Activated CD4-positive, alpha-beta T cell treated with anti-CD3 and anti-CD28 coated beads, Interleukin-2, Interleukin-6, amounts not matched to agents 100 ng/mL and 50 ng/mL, durations not matched to agents 16 hours and 8 hours (primary cell): ENCODE measurements around the gene WSCD2.
A peak's percentile ranks its signal among the peaks of the same experiment; 100 is the strongest.

Source experiments
- DNase-seq: peaks from one replicate; pipeline ENCODE4 v3.0.0-alpha.2; 2020

WSCD2 gene

GRCh38 chr12:108167974-108168373 lies 38.9 kb downstream of the WSCD2 start:
- DNase-seq, result no peak

GRCh38 chr12:108169708-108170107 lies 40.6 kb downstream of the WSCD2 start:
- DNase-seq, result no peak

DNA sequence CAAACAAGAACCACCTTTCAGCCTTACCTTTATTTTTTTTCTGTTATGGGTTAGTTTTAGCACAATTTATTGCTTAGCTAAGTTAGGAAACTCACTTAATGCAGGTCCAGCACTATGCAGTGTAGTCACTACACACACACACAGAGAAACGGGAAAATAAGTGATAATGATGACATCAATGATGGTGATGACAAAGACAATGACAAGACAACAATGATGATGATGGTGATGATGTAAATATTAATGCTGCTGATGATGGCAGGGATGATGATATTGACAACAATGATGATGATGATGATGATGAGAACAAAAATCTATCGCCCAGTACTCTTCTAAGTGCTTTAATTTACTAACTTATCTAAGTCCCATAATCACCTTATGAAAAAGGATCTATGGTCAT lies 41.1 kb downstream of the WSCD2 start:
- no peak for DNase-seq

DNA sequence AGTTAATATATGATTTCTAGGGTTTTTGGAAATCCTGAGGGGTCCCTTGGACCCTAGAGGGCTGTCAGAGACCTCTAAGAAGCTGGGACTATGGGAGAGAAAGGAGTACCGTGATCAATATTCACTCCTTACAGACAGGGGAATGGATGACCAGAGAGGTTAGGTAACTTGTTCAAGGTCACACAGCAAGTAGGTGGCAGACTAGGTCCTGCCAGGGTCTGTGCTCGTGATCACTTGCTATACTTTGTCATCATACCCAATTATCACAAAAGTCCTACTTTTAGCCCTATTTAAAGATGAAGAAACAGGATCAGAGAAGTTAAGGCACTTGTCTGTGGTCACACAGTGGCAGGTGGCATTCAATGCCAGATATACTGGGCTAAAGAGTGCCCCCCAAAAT lies 42.9 kb downstream of the WSCD2 start:
- DNase-seq, result no peak

DNA sequence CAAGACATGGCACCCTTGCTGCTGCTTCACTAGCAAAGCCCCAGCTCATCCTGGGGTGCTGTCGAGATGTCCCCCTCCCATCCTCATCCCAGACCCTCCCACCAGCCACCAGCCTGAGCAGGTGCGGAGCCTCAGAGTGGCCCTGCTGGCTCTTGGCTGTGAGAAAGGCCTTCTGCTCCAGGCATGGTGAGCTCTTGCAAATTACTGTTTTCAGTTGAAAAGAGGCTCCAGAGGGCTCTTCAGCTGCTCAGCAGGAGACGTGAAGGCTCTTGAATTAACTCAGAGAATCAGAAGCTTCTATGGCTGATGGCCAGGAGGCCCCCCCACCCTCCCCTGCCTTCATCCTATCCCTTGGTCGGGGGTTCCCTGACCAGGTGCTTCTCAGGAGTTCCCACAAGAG lies 44.1 kb downstream of the WSCD2 start:
- DNase-seq, result no peak

GRCh38 chr12:108173892-108174291 lies 44.8 kb downstream of the WSCD2 start:
- DNase-seq, result no peak

DNA sequence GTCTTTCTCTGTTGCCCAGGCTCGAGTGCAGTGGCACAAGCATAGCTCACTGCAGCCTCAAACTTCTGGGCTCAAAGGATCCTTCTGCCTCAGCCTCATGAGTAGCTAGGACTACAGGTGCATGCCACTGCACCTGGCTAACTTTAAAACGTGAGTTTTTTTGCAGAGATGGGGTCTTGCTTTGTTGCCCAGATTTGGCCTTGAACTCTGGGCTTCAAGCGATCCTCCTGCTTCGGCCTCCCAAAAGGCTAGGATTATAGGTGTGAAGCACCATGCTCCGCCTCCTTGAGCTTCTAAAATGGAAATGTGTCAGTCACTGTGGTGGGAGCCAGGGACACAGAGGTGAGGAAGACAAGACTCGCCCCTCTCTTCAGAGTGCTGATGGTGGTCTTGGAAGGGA lies 45.6 kb downstream of the WSCD2 start:
- no peak for DNase-seq

DNA sequence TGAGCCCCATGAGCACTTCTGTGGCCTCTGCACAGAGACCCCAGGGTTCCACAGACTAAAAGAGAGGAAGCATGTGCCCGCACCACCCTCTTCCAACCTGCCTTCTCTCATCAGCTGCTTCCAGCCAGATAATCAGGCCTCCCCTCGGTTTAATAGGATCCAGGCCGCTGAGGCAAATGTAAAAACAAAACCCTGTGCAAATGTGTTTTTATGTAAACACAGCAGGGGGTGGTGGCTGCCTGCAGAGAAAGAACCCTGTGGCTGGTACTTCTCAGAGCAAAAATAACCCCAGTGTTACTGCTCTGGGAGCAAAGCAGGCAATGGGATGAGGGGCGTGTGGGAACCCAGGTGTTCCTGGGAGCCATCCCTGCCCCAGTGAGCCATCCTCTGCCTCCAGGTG lies 46.2 kb downstream of the WSCD2 start:
- DNase-seq, result no peak

GRCh38 chr12:108176292-108176691 lies 47.2 kb downstream of the WSCD2 start:
- DNase-seq, result no peak

- DNase-seq, result no peak
Observed at GRCh38 chr12:108177131-108177530, 48.0 kb downstream of the WSCD2 start.

DNA sequence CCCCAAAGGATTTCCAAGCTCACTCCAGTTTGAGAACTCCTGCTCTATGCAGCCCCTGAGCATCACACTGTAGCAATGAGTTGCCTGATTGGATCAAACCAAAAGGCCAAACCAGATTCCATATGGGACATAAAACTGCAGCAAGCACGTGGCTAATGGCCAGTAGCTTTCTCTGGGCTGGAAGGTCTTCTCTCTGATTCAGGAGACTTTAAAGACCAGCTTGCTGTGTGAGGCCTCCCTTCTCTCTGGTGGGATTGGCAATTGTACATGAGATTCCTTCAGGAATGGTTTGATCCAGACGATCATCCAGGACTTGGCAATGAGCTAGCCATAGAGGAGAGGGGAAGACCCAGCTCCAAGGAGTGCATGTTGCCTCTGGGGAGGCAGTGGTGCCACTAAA lies 50.2 kb downstream of the WSCD2 start:
- no peak for DNase-seq

GRCh38 chr12:108180255-108181094 lies 51.4 kb downstream of the WSCD2 start:
- DNase-seq, result no peak

- DNase-seq, result no peak
Observed at GRCh38 chr12:108181095-108181454, 52.0 kb downstream of the WSCD2 start.

DNA sequence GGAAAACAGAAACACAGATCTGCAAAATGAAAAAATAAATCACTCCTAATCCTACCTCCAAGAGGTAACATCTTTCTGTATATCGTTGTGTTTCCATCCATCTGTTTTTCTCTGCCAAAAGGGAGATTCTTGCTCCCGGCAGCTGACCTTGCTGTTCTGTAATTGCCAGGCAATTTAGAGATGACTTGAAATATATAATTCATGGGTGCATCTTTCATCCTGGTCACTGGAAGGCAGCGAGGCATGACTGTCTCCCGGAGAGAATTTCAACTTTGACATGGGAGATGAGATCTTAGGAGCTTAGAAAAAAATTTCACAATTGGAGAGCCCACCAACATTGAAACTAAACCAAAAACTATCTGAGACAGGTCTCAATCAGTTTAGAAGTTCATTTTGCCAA lies 53.0 kb downstream of the WSCD2 start:
- DNase-seq, result no peak

DNA sequence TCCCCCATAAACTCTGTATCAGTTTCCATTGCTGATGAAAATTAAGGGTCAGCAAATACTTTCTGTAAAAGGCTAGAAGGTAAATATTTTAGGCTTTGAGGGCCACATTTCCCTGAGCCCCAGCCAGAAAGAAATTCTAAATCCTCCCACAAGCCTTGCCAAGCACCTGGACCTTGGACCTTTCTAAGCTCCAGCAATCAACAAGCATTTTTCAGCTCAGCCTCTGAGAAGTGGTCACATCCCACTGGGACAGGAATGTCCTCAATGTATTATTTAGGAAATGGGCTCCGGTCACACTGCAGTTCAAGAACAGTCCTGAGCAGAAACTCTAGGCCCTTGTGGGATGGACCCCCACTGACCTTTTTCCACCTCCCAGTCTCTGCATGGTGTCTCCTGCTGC lies 55.9 kb downstream of the WSCD2 start:
- DNase-seq, result no peak

GRCh38 chr12:108187831-108188230 lies 58.7 kb downstream of the WSCD2 start:
- DNase-seq, result no peak

- DNase-seq, result no peak
Observed at GRCh38 chr12:108190529-108190928, 61.4 kb downstream of the WSCD2 start.

- no peak for DNase-seq
Observed at GRCh38 chr12:108191086-108191485, 62.0 kb downstream of the WSCD2 start.

GRCh38 chr12:108191938-108192337 lies 62.9 kb downstream of the WSCD2 start:
- no peak for DNase-seq

- DNase-seq, result no peak
Observed at GRCh38 chr12:108193493-108193892, 64.4 kb downstream of the WSCD2 start.

DNA sequence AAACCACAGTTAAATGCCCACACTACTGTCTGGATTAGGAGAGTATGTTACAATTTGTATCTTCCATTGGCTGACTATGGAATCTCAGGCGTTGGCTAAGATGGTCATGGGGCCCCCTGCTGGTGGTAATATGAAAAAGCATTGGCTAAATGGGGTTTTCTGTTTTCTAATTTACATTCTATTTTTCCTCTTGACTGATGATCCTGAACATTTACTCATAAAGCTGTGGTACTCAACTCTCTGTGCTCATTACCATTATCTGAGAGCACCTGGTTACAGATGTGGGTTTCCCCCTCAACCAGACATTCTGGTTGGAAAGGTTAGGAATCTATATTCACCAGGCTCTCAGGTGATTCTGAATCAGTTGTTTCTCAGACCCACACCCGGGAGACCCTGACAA lies 64.8 kb downstream of the WSCD2 start:
- peak; percentile 31 for DNase-seq

GRCh38 chr12:108194585-108194984 lies 65.5 kb downstream of the WSCD2 start:
- DNase-seq, result no peak

DNA sequence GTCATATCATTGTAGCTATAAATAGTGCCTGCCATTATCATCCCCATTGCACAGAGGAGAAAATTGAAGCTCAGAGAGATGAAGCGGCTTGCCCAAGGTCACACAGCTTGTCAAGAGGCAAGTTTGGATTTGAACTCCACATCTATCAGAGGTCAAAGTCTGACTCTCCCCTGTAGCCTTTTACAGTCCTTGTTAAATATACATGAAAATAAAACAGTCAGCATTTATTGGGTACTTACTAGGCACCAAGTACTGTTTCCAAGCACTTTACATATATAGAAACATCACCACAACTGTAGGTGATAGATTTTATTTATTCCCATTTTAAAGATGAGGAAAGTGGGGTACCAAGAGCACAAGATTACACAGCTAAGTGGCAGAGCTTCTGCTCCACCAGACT lies 67.2 kb downstream of the WSCD2 start:
- no peak for DNase-seq

DNA sequence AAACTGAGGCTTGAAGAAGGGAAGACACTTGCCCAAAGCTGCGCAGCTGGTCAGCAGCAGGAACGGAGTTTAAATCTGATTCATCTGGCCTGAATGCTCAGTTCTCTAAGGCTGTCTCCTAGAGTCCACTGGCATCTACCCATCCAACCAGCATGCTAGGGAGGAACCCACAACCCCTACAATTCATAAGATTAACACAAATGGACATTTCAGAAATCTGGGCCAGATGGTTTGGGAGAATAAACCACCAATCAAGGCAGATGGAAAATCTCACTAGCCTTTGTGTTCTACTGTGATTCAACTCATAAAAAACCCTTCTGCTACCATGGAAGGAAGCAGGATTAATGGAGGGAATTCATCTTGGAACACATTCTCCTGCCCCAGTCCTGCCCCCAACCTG lies 67.8 kb downstream of the WSCD2 start:
- no peak for DNase-seq

GRCh38 chr12:108198043-108198442 lies 69.0 kb downstream of the WSCD2 start:
- no peak for DNase-seq
